Endothelial cell of umbilical vein (primary cell): ENCODE measurements around the gene LECT2. TPM values are rescaled to one million over a fixed set of nuclear protein-coding genes. Genes with fewer than 3 reads are reported as not detected.

Experiments
- BruUV-seq: library from RNA; stranded (reverse); fragments of 400-500 nt; replicated peaks from 2 replicates; lab custom pipeline; 2021; lab: Mats Ljungman, UMichigan
- CTCF ChIA-PET: fragments of 300-600, 350-600 bp; sonication (Branson Sonifier 250); formaldehyde crosslinking; loops from one replicate; lab custom pipeline; 2021; ENCODE audit warnings: antibody characterized with exemption, inconsistent platforms; lab: Charles Lee
- POLR2A ChIA-PET: fragments of 300-600, 350-600 bp; sonication (Branson Sonifier 250); formaldehyde crosslinking; loops from one replicate; lab custom pipeline; 2021; ENCODE audit warnings: antibody characterized with exemption, inconsistent platforms; lab: Charles Lee
- DNase-seq: peaks from one replicate; pipeline ENCODE4 v3.0.0-alpha.2; 2011; ENCODE audit warnings: low read depth, low spot score
- FAIRE-seq: peaks from 2 replicates; lab custom pipeline; 2011; peaks lifted over from hg19 to GRCh38; lab: Jason Lieb, UNC
- H2AFZ ChIP-seq: 2 replicates; pipeline ENCODE4 v1.6.0; 2012; ENCODE audit warnings: low read depth, low read length, control low read depth, inconsistent platforms
- H3K27ac ChIP-seq: 2 replicates; pipeline ENCODE4 v1.5.1; 2011; ENCODE audit warnings: low read depth, mild to moderate bottlenecking, control low read depth, low read length, moderate library complexity; ENCODE audit not compliant: insufficient read depth
- H3K27me3 ChIP-seq, 2 experiments: 2 replicates each; pipeline versions ENCODE4 v1.6.0 to v1.6.1; 2011; ENCODE audit warnings: low read length in 2 of 2, mixed read lengths in 1 of 2; ENCODE audit not compliant: control insufficient read depth in 2 of 2, insufficient read depth in 2 of 2
- H3K36me3 ChIP-seq, 2 experiments: 2 replicates in 1 of 2; 3 replicates in 1 of 2; pipeline ENCODE4 v1.5.1; 2011; ENCODE audit warnings: low read length in 2 of 2, mild to moderate bottlenecking in 1 of 2, moderate library complexity in 1 of 2; ENCODE audit not compliant: control insufficient read depth in 2 of 2, insufficient read depth in 2 of 2; ENCODE audit errors: extremely low read depth in 1 of 2
- H3K4me1 ChIP-seq: 3 replicates; pipeline ENCODE4 v1.5.1; 2011; ENCODE audit warnings: mild to moderate bottlenecking, low read length; ENCODE audit not compliant: control insufficient read depth, insufficient read depth; ENCODE audit errors: extremely low read depth
- H3K4me2 ChIP-seq: 2 replicates; pipeline ENCODE4 v1.6.1; 2011; ENCODE audit warnings: low read length, control low read depth, mixed read lengths; ENCODE audit not compliant: insufficient read depth
- H3K4me3 ChIP-seq, 3 experiments: fragments of 200-600 bp in 1 of 3; sonication (generic), shearing (Covaris generic) in 1 of 3; replicated peaks in 1 of 3; 2 replicates each; pipeline ENCODE4 v1.5.1; 2011 to 2016; ENCODE audit warnings: control low read depth in 3 of 3, low read length in 3 of 3, mild to moderate bottlenecking in 2 of 3, inconsistent platforms in 1 of 3, low read depth in 1 of 3, moderate library complexity in 1 of 3; ENCODE audit not compliant: insufficient read depth in 1 of 3
- H3K79me2 ChIP-seq: 2 replicates; pipeline ENCODE4 v1.6.0; 2012; ENCODE audit warnings: low read length, inconsistent platforms; ENCODE audit not compliant: control insufficient read depth, insufficient read depth
- H3K9ac ChIP-seq: replicated peaks from 2 replicates; pipeline ENCODE3; 2011; ENCODE audit warnings: low read length, control low read depth; ENCODE audit not compliant: insufficient read depth; ENCODE audit errors: extremely low read depth
- H3K9me1 ChIP-seq: replicated peaks from 3 replicates; pipeline ENCODE4 v1.6.0; 2011; ENCODE audit warnings: mild to moderate bottlenecking, low read length; ENCODE audit not compliant: control insufficient read depth, insufficient read depth; ENCODE audit errors: extremely low read depth
- H3K9me3 ChIP-seq: replicated peaks from 2 replicates; pipeline ENCODE4 v1.5.1; 2012; ENCODE audit warnings: low read length, inconsistent platforms; ENCODE audit not compliant: control insufficient read depth, insufficient read depth
- H4K20me1 ChIP-seq: replicated peaks from 2 replicates; pipeline ENCODE3; 2011; ENCODE audit warnings: mild to moderate bottlenecking, low read length; ENCODE audit not compliant: control insufficient read depth, insufficient read depth; ENCODE audit errors: extremely low read depth
- EZH2 ChIP-seq: IDR thresholded peaks from 2 replicates; pipeline ENCODE4 v1.6.1; 2012; ENCODE audit warnings: borderline replicate concordance, low read depth, mild to moderate bottlenecking, moderate library complexity, low read length, inconsistent platforms; ENCODE audit not compliant: severe bottlenecking
- FOS ChIP-seq: IDR thresholded peaks from 2 replicates; pipeline ENCODE4 v1.6.1; 2011; ENCODE audit warnings: mild to moderate bottlenecking, low read length, moderate library complexity, borderline replicate concordance; ENCODE audit not compliant: insufficient read depth
- GATA2 ChIP-seq: IDR thresholded peaks from 2 replicates; pipeline ENCODE4 v1.7.0; 2011; ENCODE audit warnings: low read depth, mild to moderate bottlenecking, moderate library complexity, mixed read lengths, low read length; ENCODE audit not compliant: insufficient read length, insufficient read depth
- JUN ChIP-seq: IDR thresholded peaks from 2 replicates; pipeline ENCODE4 v1.6.1; 2011; ENCODE audit warnings: borderline replicate concordance, low read depth; ENCODE audit not compliant: insufficient read length, insufficient read depth
- MYC ChIP-seq: IDR thresholded peaks from one replicate; pipeline ENCODE4 v1.6.1; 2011; ENCODE audit warnings: mild to moderate bottlenecking, low read depth, low read length
- POLR2A ChIP-seq: IDR thresholded peaks from 2 replicates; pipeline ENCODE4 v1.6.1; 2012; ENCODE audit warnings: low read depth, mild to moderate bottlenecking, control low read depth, low read length
- POLR2AphosphoS5 ChIP-seq: IDR thresholded peaks from 2 replicates; pipeline ENCODE4 v1.6.1; 2012; ENCODE audit warnings: low read depth, mild to moderate bottlenecking, control low read depth, low read length, moderate library complexity; ENCODE audit not compliant: insufficient read depth
- dilution Hi-C: fragments of 300-500 bp; cut with MboI; formaldehyde crosslinking; loops from one replicate; pipeline ENCODE4 v1.15.0; 2019; ENCODE audit warnings: low sequenced_read_pairs; ENCODE audit not compliant: extremely low pct_ligation_motif_present
- intact Hi-C: fragments of 100-400 bp; cut with micrococcal nuclease; formaldehyde crosslinking; loops from one replicate; pipeline ENCODE4 v1.10.0; 2022
- polyA plus RNA-seq, 4 experiments: library from polyadenylated mRNA; depleted of rRNA in 3 of 4; stranded (reverse) in 3 of 4; unstranded in 1 of 4; fragments of >200 nt; gene quantifications; 2 replicates each; pipeline versions ENCODE4 v1.2.1 to v1.2.3, GENCODE V29; 2011 to 2012; ENCODE audit warnings: missing spikeins in 1 of 4
- total RNA-seq: library from RNA; stranded (reverse); gene quantifications from 2 replicates; pipeline ENCODE4 v1.2.3, GENCODE V29; 2021
- TF ChIP-seq, protein P1 (sequence below), 2 donors: IDR thresholded peaks; 1 replicate in 1 of 2; 2 replicates in 1 of 2; pipeline ENCODE4 v1.5.1; 2011; ENCODE audit warnings: low read length in 2 of 2, mild to moderate bottlenecking in 2 of 2, moderate library complexity in 2 of 2, control low read depth in 1 of 2, inconsistent platforms in 1 of 2, low read depth in 1 of 2; ENCODE audit not compliant: insufficient read depth in 1 of 2; ENCODE audit errors: extremely low read depth in 1 of 2

Gene LECT2
- total and polyA plus RNA-seq, 2 donors (not counting 3 experiments of a cell fraction or from before 2014, with no cell fraction given), result not detected

DNA sequence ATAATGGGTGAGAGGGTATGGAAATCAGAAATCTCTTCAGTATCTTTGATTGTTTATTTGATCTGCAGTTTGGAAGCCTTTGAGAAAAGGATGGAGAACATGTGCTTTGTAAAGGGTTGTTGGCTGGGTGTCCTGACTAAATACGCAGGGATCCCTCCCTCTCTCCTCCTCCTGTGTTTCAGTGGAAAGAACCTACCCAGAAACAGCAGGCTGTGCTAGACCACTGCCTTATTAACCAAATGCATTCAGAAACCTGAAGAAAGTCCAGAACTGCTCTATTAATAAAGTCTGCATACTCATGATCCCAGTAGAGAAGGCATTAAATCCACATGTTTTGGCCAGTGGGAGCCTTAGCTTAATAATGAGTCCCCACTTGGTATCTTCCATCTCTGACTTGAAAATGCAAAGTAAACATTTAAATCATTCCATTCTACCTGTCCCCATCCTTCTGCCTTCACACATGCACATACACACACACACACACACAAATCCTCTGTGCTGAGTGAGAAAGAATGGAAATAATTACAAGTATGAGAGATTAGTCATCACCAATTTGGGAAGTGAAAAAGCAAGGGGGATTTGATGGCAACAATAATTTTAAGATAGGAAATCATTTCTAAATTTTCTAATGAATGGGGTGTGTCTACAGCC, 10.0 kb upstream of the LECT2 start:
- dilution Hi-C loops, result no loop called here
- H3K4me1 ChIP-seq, result no peaks in the 10 kb centered on the region
- FAIRE-seq (no peak), DNase-seq (no peak)
- no peak overlapping the region for H3K4me2 ChIP-seq
- no peaks in the 10 kb centered on the region for H3K36me3 ChIP-seq
- TF ChIP-seq POLR2AphosphoS5, result no peak
- TF ChIP-seq JUN, result no peak
- TF ChIP-seq, protein P1, sequence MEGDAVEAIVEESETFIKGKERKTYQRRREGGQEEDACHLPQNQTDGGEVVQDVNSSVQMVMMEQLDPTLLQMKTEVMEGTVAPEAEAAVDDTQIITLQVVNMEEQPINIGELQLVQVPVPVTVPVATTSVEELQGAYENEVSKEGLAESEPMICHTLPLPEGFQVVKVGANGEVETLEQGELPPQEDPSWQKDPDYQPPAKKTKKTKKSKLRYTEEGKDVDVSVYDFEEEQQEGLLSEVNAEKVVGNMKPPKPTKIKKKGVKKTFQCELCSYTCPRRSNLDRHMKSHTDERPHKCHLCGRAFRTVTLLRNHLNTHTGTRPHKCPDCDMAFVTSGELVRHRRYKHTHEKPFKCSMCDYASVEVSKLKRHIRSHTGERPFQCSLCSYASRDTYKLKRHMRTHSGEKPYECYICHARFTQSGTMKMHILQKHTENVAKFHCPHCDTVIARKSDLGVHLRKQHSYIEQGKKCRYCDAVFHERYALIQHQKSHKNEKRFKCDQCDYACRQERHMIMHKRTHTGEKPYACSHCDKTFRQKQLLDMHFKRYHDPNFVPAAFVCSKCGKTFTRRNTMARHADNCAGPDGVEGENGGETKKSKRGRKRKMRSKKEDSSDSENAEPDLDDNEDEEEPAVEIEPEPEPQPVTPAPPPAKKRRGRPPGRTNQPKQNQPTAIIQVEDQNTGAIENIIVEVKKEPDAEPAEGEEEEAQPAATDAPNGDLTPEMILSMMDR (IDR thresholded peaks at IDR 0.05; ENCODE audit: extremely low read depth in 1 of 2, insufficient read depth in 1 of 2, low read depth in 1 of 2, low read length in 2 of 2), result no peak
- no peak for TF ChIP-seq POLR2A
- no peak for TF ChIP-seq FOS
- no peak for TF ChIP-seq GATA2
- TF ChIP-seq EZH2, result no peak
- TF ChIP-seq MYC, result no peak
- peaks cover 2 to 20% of the 10 kb centered on the region in 2 experiments for H3K27me3 ChIP-seq
- no peak overlapping the region for H3K4me3 ChIP-seq
- no peaks in the 10 kb centered on the region for H3K79me2 ChIP-seq
- ChIA-PET POLR2A (no interaction called here), CTCF (interaction anchor here (0.8 to 1.9 kb wide), 4 partner anchors 13 to 118 kb away, joined by 3 to 5 read pairs (median 3); no protein-coding TSS in a partner anchor)
- no peaks in the 10 kb centered on the region for H4K20me1 ChIP-seq
- H3K9ac ChIP-seq, result no peak overlapping the region
- no peak overlapping the region for H2AFZ ChIP-seq
- intact Hi-C loops, result no loop called here
- H3K27ac ChIP-seq, result no peak overlapping the region
- no TSS peak for BruUV-seq
- H3K9me3 ChIP-seq, result no peaks in the 10 kb centered on the region
- no peaks in the 10 kb centered on the region for H3K9me1 ChIP-seq
